ENCODE data around the gene KCNQ1. TPM values are rescaled to one million over a fixed set of nuclear protein-coding genes. Genes with fewer than 3 reads are reported as not detected.

The KCNQ1 gene
- total RNA-seq, 1 experiment from 2014 or later = not detected

GRCh38 chr11:2835751-2836150, 390.9 kb downstream of the KCNQ1 start:
- intact Hi-C loops (cut with micrococcal nuclease; ENCODE audit: unreplicated experiment) = no loop called here
- no peaks in the 10 kb centered on the region for H3K4me1 ChIP-seq (replicated peaks; ENCODE audit: insufficient read depth)
- no peaks in the 10 kb centered on the region for H3K36me3 ChIP-seq (ENCODE audit: low read depth)
- no peaks in the 10 kb centered on the region for H3K79me2 ChIP-seq (ENCODE audit: low read depth)
- no peak for DNase-seq
- no peak overlapping the region for H3K27ac ChIP-seq
- no peaks in the 10 kb centered on the region for H3K9me2 ChIP-seq (ENCODE audit: insufficient read depth)
- no peaks in the 10 kb centered on the region for H4K20me1 ChIP-seq (ENCODE audit: insufficient read depth)
- no peaks in the 10 kb centered on the region for H3F3A ChIP-seq (ENCODE audit: insufficient read depth, low read depth)
- no peak overlapping the region for H3K4me2 ChIP-seq
- BruUV-seq (replicated peaks) = no TSS peak
- no peak overlapping the region for H2AFZ ChIP-seq
- H3K9me3 ChIP-seq (ENCODE audit: insufficient read depth, low read depth) = no peaks in the 10 kb centered on the region
- ChIA-PET CTCF (no interaction called here), POLR2A (ENCODE audit: unreplicated experiment) (no interaction called here)
- no peak overlapping the region for H3K4me3 ChIP-seq
- TF ChIP-seq CTCF (conservative IDR thresholded peaks at IDR 0.05) = no peak
- no peaks in the 10 kb centered on the region for H3K27me3 ChIP-seq (ENCODE audit: insufficient read depth, low read depth)

- ChIA-PET CTCF (no interaction called here), POLR2A (ENCODE audit: unreplicated experiment) (no interaction called here)
- Histone ChIP-seq H3K9me3 (ENCODE audit: insufficient read depth, low read depth) (no peaks in the 10 kb centered on the region), H3K27me3 (ENCODE audit: insufficient read depth, low read depth) (no peaks in the 10 kb centered on the region), H3K4me3 (no peak overlapping the region), H3K9me2 (ENCODE audit: insufficient read depth) (no peaks in the 10 kb centered on the region), H2AFZ (no peak overlapping the region), H3K79me2 (ENCODE audit: low read depth) (no peaks in the 10 kb centered on the region), H3K36me3 (ENCODE audit: low read depth) (no peaks in the 10 kb centered on the region), H4K20me1 (ENCODE audit: insufficient read depth) (no peaks in the 10 kb centered on the region), H3K4me1 (replicated peaks; ENCODE audit: insufficient read depth) (no peaks in the 10 kb centered on the region), H3F3A (ENCODE audit: insufficient read depth, low read depth) (no peaks in the 10 kb centered on the region), H3K27ac (no peak overlapping the region), H3K4me2 (no peak overlapping the region)
- no peak for DNase-seq
- BruUV-seq (replicated peaks) = no TSS peak
- TF ChIP-seq CTCF (conservative IDR thresholded peaks at IDR 0.05) (no peak), EZH2 (IDR thresholded peaks at IDR 0.05; ENCODE audit: low read depth) (no peak)
- intact Hi-C loops (cut with micrococcal nuclease; ENCODE audit: unreplicated experiment) = no loop called here
These were observed 391.7 kb downstream of the KCNQ1 start for GRCh38 chr11:2836315-2837095.

- H3K4me1 ChIP-seq (replicated peaks; ENCODE audit: insufficient read depth) = no peaks in the 10 kb centered on the region
- no peaks in the 10 kb centered on the region for H3K9me3 ChIP-seq (ENCODE audit: insufficient read depth, low read depth)
- H3K4me2 ChIP-seq = no peak overlapping the region
- no peak overlapping the region for H2AFZ ChIP-seq
- intact Hi-C loops (cut with micrococcal nuclease; ENCODE audit: unreplicated experiment) = no loop called here
- H3K9me2 ChIP-seq (ENCODE audit: insufficient read depth) = no peaks in the 10 kb centered on the region
- H3F3A ChIP-seq (ENCODE audit: insufficient read depth, low read depth) = no peaks in the 10 kb centered on the region
- DNase-seq = peak; percentile 48 to 61
- CTCF ChIA-PET = interaction anchor here (0.5 kb wide), 1 partner anchor 10 kb away, joined by 3 read pairs; no protein-coding TSS in a partner anchor
- H3K27me3 ChIP-seq (ENCODE audit: insufficient read depth, low read depth) = no peaks in the 10 kb centered on the region
- no peak overlapping the region for H3K4me3 ChIP-seq
- no peaks in the 10 kb centered on the region for H4K20me1 ChIP-seq (ENCODE audit: insufficient read depth)
- no peak overlapping the region for H3K27ac ChIP-seq
- no peaks in the 10 kb centered on the region for H3K36me3 ChIP-seq (ENCODE audit: low read depth)
- POLR2A ChIA-PET (ENCODE audit: unreplicated experiment) = no interaction called here
- TF ChIP-seq CTCF (conservative IDR thresholded peaks at IDR 0.05) (no peak), EZH2 (IDR thresholded peaks at IDR 0.05; ENCODE audit: low read depth) (no peak)
- no peaks in the 10 kb centered on the region for H3K79me2 ChIP-seq (ENCODE audit: low read depth)
- no TSS peak for BruUV-seq (replicated peaks)
These were observed 392.3 kb downstream of the KCNQ1 start for GRCh38 chr11:2837096-2837601.
